HFFc6 (cell line): ENCODE data around the gene FRMD4A. TPM values are rescaled to one million over a fixed set of nuclear protein-coding genes. Genes with fewer than 3 reads are reported as not detected.

Experiments used
- DNase-seq: peaks from one replicate; pipeline ENCODE4 v3.0.0-alpha.2; 2018
- H3K27ac Mint-ChIP-seq: 2 replicates; pipeline ENCODE4 v1.8.0; 2020; ENCODE audit warnings: mild to moderate bottlenecking, mixed read lengths
- H3K27me3 Mint-ChIP-seq: 2 replicates; pipeline ENCODE4 v1.8.0; 2021; ENCODE audit warnings: mild to moderate bottlenecking, moderate library complexity, mixed read lengths; ENCODE audit not compliant: insufficient read depth
- H3K36me3 Mint-ChIP-seq: 2 replicates; pipeline ENCODE4 v1.8.0; 2021; ENCODE audit warnings: low read depth, mixed read lengths
- H3K4me1 Mint-ChIP-seq: 2 replicates; pipeline ENCODE4 v1.8.0; 2020; ENCODE audit warnings: low read depth, mixed read lengths
- H3K4me3 Mint-ChIP-seq: 2 replicates; pipeline ENCODE4 v1.8.0; 2020; ENCODE audit warnings: mild to moderate bottlenecking, moderate library complexity, mixed read lengths
- H3K9me3 Mint-ChIP-seq: 2 replicates; pipeline ENCODE4 v1.8.0; 2020; ENCODE audit warnings: mild to moderate bottlenecking, mixed read lengths
- CTCF ChIP-seq: fragments of 200-600 bp; sonication (generic); IDR thresholded peaks from 2 replicates; pipeline ENCODE4 v1.5.0; 2021; ENCODE audit warnings: antibody characterized with exemption, mild to moderate bottlenecking
- total RNA-seq, 6 experiments: library from RNA; stranded (reverse); fragmentation: NEBNext Ultra II Directional; extraction: Animal tissue kit (Norgen Biotek cat#: 25700); gene quantifications; 2 replicates in 1 of 6; 3 replicates in 5 of 6; pipeline ENCODE4 v1.2.3, GENCODE V29; 2021

Gene FRMD4A
- total RNA-seq, 6 experiments from 2014 or later: 76.7 to 117 (median 92.3) TPM

- Mint-ChIP-seq H3K27ac (peak overlapping the region; percentile 89), H3K27me3 (0 out of 2 replicates have a peak, but pooled peaks cover 3% of the 10 kb centered on the region), H3K36me3 (peaks cover 13% of the 10 kb centered on the region), H3K9me3 (peaks cover 4% of the 10 kb centered on the region), H3K4me1 (peaks cover 58% of the 10 kb centered on the region), H3K4me3 (peak overlapping the region; percentile 55)
- DNase-seq: peak; percentile 80
- no peak for TF ChIP-seq CTCF
Observed at GRCh38 chr10:13949844-13950542, 380.7 kb downstream of the FRMD4A start.

- H3K4me3 Mint-ChIP-seq: no peak overlapping the region
- DNase-seq: peak; percentile 21
- H3K36me3 Mint-ChIP-seq: peaks cover 8% of the 10 kb centered on the region; the same call in 1 of the 2 replicates
- 0 out of 2 replicates have a peak, but pooled peaks cover 3% of the 10 kb centered on the region for H3K27me3 Mint-ChIP-seq
- H3K4me1 Mint-ChIP-seq: peaks cover 50% of the 10 kb centered on the region
- H3K27ac Mint-ChIP-seq: peak overlapping the region; percentile 1; the same call in 1 of the 2 replicates
- no peak for TF ChIP-seq CTCF
- H3K9me3 Mint-ChIP-seq: no peaks in the 10 kb centered on the region; the same call in 1 of the 2 replicates
Observed at GRCh38 chr10:13946209-13946460, 384.6 kb downstream of the FRMD4A start.

GRCh38 chr10:13945390-13946208 lies 385.1 kb downstream of the FRMD4A start:
- peaks cover 44% of the 10 kb centered on the region for H3K4me1 Mint-ChIP-seq
- no peak for TF ChIP-seq CTCF
- peaks cover 7% of the 10 kb centered on the region; the same call in 1 of the 2 replicates for H3K36me3 Mint-ChIP-seq
- H3K27me3 Mint-ChIP-seq: 0 out of 2 replicates have a peak, but pooled peaks cover 3% of the 10 kb centered on the region
- no peak overlapping the region for H3K4me3 Mint-ChIP-seq
- DNase-seq: no peak
- peak overlapping the region; percentile 1; the same call in 1 of the 2 replicates for H3K27ac Mint-ChIP-seq
- no peaks in the 10 kb centered on the region for H3K9me3 Mint-ChIP-seq

- no peak for TF ChIP-seq CTCF
- H3K27ac Mint-ChIP-seq: no peak overlapping the region
- no peak for DNase-seq
- peaks cover 8% of the 10 kb centered on the region; the same call in 1 of the 2 replicates for H3K36me3 Mint-ChIP-seq
- H3K4me3 Mint-ChIP-seq: no peak overlapping the region
- no peaks in the 10 kb centered on the region for H3K27me3 Mint-ChIP-seq
- H3K4me1 Mint-ChIP-seq: peaks cover 38% of the 10 kb centered on the region
- no peaks in the 10 kb centered on the region for H3K9me3 Mint-ChIP-seq
Observed at GRCh38 chr10:13944823-13945222, 385.9 kb downstream of the FRMD4A start.

GRCh38 chr10:13943735-13944398 lies 386.9 kb downstream of the FRMD4A start:
- Mint-ChIP-seq H3K4me1 (peaks cover 38% of the 10 kb centered on the region), H3K36me3 (peaks cover 8% of the 10 kb centered on the region; the same call in 1 of the 2 replicates), H3K27ac (no peak overlapping the region), H3K27me3 (no peaks in the 10 kb centered on the region), H3K9me3 (no peaks in the 10 kb centered on the region), H3K4me3 (no peak overlapping the region)
- DNase-seq: no peak
- no peak for TF ChIP-seq CTCF
